GM18909 (cell line): Measurements from ENCODE around the gene DDC.
"Not testable (repeated sequence)": the region's sequence is repeated elsewhere in the genome, so short reads cannot be mapped to it uniquely, and the experiment has no call there.

ENCODE experiments used
- ATAC-seq: cut with Tn5 transposase; IDR thresholded peaks from one replicate; pipeline ENCODE4 v1.9.1; 2021; ENCODE audit warnings: mild to moderate bottlenecking; ENCODE audit not compliant: unreplicated experiment, poor library complexity

DDC gene

DNA sequence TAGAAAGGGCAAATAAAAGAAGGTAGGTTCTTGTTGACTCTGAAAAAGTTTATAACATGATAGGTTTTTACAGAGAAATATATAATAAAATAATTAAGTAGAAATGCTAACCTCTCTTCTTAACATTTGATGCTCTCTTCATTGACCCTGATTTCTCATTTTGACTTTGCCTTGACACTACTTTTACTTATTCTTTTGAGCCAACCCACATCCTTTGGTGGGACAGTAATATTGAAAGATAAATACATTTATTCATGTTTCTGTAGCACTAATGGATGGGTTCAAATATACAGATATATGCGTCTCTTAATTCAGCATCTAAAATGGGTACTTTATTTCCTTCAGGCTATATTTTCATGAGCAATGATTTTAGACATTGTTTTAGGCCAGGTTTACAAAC is 34.4 kb downstream of the DDC start:
- ATAC-seq: no peak

DNA sequence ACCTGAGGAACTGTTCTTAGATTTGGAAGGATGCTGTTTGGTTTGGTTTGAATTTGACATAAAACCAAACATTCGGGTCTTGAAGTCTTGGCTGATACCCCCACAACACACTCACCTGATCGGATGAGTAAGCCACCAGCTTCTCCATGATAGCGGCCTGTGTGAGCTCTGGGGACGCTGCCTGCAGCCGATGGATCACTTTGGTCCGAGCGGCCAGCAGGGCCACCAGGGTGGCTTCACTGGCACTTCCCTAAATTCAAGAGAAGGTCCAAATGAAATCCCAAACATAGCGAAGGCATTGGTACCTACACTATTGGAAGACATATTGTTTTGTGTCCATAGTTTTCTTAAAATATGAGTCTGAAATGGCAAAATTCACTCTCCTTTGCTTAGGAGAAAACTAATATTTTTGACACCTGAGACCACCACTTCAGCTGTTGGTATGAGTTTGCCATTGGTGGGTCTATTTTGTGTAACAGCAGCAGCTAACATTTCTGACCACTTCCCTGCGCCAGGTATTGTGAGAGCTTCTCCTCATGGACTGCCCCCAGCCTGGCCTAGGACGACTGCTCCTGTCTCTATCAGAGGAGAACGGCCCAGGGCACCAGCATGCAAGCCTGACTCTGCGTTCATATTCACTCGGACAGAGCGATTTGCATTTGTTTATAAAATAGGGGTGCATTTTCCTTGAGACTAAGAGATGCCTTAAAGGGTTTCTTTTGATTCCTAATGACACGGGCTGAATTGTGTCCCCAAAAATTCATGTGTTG is 35.9 kb downstream of the DDC start:
- ATAC-seq: no peak

DNA sequence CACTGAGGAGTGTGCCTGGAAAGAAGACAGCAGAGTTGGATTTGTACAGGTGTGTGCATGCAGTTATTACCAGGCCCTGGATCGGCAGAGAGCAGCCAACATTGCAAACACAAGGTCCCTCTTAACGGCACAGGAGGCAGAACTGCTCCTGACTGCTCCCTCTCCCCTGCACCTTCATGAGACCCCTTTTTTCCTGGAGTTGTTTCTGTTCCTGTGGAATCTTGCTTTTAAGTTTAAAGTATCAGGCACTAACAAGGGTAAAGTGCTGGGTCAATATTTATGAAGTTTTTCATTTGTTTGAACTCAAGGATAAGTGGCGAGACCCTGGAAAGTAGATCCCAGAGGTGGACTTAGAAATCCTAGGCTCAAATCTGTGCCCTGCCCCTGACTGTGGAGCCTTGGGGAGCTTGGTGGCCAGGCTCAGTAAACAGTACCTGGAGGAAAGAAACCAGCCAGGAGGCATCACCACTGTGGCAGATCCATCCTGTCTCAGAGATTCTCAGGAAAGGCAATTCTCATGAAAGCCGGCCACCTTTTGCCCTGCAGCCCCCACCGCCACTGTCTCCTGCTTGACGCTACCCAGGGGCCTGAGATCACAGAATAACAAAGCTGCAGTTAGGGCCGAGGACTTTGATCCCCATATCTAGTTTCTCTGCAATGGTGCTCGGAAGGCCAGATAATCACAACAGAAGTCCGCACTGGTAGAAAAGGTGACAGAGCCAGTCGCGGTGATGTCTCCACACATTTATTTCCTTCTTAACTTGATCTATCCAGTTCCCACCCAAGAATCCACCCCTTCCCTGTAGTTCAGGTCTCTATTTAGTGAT is 36.7 kb downstream of the DDC start:
- ATAC-seq: no peak

DNA sequence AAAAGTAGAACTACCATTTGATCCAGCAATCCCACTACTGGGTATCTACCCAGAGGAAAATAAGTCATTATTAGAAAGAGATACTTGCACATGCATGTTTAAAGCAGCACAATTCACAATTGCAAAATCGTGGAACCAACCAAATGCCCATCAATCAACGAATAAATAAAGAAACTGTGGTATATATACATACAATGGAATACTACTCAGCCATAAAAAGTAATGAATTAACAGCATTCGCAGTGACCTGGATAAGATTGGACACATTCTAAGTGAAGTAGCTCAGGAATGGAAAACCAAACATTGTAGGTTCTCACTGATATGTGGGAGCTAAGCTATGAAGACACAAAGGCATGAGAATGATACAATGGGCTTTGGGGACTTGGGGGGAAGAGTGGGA is 45.9 kb downstream of the DDC start:
- ATAC-seq: not testable (repeated sequence)

DNA sequence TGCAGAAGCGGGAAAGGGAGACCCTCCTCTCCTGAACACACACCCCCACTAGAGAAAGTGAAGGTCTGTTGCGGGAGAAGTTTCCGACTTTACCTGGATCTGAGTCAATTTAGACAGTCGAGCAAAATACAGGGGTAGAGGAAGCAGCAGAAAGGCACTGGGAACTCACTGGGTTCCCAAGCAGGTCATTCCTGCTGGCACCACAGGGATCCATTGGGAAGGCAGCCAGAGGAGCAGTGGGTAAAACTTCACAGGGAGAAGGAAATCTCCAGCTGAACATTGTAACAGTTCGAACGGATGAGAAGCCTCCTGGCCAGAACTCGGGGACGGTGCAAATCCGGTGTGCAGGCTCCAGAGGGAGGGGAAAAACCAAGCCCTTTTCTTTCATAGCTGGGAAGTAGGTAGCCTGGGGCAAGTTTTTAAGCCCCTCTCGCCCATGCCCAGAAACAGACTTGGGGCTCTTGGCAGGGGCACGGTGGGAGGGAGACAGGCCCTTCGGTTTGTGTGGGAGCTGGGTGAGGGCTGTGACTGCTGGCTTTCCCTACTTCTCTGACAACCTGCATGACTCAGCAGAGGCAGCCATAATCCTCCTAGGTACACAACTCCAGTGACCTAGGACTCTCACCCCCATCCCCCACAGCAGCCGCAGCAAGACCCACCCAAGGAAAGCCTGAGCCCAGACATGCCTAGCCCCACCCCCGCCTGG is 51.9 kb downstream of the DDC start:
- no peak for ATAC-seq

DNA sequence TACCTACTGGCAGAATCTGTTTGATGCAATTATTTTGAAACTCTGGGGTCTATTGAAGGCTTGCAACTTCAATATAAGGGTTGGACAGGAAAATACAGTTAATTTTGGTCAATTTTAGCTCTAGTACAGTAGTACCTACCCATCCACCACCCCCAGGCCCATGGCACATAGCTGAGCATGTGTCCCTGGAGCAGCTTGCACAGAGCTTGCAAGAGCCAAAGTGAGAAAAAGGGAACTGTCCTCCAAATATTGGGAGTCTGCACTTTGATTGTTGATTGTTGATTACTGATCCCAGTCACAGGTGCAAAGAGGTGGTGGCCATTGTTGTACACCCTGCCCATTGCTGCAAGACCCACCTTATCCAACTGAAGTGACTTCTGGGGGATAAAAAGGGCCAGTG is 52.8 kb downstream of the DDC start:
- ATAC-seq: no peak

DNA sequence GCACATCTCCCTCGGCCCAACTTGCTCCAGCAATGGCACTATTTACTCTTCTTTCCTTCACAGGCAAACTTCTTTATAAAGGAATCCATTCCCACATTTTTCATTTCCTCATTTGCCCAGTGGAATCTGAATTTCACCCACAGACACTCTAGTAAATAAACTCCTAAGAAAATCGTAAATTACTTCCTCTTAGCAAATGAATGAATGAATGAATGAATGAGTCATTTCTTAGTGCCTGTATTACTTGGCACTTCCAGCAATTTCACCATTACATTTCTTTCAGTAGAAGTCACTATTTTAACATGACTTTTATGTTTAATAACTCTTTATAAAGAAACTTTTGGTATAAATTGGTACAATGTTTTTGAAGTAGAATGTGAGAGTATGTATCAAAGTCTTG is 55.7 kb downstream of the DDC start:
- ATAC-seq: no peak

DNA sequence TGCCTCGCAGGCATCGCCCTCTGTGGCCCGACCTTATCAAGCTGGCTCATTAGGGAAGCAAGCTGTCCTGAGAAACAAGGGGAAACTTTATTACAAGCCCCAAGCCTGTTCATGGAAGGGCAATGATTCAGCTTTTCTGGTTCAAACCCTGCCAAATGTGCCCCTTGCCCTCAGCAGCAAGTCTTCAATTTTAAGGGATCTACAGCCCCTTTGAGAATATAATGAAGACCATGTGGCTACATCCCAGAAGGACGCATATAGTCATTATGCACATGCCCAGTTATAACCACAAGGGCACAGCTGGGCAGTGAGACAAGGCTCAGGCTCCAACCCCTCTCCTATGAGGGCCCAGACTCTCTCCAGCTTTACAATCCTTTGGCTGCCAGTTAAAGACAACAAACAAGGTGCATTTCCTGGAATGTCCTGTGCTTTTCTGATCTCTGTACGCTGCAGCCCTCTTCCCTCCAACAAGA is 56.7 kb downstream of the DDC start:
- no peak for ATAC-seq

DNA sequence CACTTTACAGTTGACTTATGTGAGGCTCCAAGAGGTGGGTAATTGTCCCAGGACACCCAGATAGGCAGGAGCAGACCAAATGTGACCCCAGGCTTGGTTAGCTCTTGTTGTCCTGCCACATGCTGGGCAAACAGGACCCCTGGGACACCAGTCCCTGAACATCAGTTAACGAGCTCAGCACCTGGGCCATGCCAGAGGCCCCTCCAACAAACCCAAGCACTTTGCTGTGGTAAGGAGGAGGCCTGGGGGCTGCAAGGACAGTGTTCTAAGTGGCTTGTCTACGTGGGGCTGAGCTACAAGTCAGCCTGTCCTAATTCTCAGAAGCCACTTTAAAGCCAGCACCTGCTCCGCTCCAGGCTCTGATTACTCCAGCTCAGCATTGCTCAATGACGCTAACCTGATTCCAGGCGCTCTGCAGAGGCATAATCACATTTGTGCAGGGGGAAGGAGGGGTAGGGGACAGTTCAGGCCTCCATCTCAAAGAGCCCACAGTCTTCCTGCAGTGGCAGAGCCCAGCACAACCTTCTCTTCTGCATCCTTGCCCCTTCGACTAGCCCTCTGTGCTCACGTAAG is 57.2 kb downstream of the DDC start:
- ATAC-seq: no peak

DNA sequence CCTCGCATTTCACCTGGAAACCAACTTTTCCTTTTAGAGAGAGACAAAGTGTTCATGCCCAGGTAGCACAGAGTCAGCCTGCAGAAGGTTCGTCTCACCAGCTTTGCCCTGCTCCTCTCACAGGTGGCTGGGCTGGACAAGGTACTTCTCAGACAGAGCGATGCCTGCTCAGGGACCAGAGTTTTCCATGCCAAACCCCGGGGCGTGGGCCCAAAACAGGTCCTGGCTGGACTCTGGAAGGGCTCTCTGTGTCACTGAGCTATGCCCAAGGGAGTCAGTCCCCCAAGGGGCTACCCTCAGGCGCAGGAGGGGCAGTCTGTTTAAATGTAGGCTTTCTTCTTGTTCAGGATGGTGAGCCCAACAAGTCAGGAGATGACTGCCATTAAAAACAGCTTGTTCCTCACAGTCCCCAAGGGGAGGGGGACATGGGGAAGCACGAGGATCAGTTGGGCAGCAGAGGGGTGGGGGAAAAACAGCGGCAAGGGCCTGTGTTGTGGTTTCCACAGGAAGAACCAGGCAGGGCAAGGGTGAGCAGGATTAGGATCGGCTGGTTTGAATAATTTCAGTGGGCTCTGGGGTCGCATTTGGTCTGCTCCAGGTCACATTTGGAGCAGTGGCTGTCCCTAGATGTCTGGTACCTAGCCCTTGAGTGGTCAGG is 59.5 kb downstream of the DDC start:
- ATAC-seq: no peak

DNA sequence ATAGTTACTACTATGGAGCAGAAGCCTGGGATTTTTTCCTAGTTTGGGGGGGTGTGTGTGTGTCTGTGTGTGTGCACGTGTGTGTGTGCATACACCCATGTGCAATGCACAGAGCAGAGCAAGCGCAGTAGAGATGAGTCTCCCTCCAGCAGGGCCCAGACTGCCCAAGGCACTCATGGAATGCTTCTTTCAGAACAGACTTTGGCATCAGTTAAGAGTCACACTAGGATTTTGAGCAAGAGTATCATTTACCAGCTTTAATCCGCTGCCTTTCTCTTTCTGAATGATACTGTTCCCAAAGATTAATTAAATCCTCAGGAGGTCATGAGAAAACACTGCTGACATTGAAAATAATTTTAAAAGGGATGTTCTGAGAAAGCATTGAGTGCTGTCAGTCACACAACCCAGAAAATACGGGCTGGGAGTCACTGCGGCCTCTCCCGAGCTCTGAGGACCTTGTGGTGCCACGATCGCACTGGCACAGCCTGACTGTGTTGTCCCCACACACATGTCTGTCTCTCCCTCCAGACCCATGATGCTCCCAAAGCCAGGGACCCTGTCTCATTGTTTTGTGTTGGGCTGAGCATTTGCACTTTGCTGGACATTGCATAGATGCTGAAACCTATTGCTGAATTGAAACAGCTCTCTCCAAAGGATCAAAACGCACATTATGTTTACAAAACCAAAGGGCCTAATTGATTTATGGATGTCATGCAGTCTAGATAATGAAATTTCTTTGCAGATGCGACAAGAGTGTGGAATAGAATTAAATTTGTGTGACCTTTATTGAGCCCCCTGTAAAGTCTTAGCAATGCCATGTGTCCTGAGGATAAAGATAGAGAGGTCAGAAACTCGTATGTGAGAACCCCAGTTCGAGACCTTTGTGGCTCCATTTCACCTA is 60.3 kb downstream of the DDC start:
- ATAC-seq: no peak

DNA sequence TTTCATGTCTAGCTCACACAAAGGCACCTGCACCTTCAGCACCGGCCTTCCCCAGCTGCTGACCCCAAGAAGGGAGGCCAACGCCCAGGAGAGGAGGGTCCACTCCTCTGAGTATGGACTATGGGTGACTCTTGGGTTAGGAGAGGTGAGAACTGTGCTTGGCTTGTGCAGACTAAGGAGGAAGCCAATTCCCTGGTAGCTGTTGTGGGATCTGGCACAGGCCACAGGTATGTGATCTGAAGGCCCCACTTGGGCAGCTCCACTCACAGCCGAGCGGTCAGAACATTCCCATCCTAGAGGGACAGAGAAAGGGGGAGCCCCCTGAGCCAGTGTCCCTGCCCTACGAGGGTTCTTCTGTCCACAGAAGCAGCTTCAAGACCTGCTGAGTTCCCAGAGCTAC is 62.3 kb downstream of the DDC start:
- ATAC-seq: no peak

DNA sequence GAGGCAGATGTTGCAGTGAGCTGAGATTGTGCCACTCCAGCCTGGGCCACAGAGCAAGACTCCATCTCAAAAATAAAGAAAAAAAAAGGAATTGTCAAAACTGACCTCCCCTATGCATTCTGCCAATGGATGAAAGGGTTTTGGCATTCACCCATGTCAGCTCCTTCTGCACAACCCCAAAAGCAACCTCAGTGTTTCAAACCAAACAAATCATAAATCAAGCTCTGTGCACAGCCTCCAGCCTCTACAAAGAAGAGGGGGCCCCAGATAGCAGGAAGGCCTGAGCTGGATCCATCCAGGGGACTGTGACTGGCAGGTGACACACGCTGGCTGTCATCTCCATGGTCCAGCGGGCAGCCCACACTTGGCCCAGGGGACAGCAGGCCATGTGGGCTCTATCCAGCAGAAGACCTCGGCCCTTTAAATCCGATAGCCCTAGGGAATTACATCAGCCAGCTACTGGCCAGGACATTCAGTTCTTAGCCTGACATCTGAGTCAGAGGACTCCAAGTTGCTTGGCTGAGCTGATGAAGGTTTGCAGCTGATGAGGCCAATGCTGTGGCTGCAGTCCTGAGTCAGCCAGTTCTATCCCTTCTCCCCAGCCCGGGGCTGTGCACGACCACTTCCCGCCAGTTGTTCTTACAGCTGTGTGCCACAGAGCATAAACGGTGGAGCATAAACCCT is 63.1 kb downstream of the DDC start:
- ATAC-seq: no peak

DNA sequence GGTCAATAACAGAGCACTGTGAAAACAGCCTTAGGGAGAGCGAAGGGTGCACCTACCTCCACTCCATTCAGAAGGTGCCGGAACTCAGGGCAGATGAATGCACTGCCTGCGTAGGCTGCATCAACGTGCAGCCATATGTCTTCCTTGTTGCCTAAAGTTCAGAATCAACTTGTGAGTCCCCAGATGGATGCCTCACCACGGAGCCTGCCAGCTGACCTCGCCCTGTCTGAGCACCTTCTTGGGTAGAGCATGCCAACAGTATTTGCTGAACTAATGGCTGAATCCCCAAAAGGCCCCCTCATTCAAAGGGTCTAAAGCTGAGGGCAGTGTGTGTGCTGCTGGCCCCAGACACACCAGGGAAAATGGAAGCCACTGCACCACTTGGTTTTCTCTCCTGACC is 66.1 kb downstream of the DDC start:
- ATAC-seq: no peak

DNA sequence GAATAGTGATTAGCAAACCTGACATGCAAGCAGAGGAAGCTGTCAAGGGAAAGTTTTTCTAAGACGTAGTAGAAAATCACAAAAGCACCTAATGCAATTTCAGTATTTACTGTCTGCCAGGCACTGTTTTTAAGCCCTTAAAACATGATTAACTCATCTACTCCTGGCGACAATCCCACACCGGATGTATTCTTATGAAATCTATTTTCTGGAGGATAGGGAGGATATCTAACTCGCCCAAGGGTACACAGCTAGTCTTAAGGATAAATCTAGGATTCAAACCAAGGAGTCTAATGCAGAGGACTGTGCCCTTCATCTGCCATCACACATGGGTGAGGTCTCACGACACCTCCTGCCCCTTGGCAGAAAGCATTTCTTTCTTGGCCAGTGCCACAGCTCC is 67.2 kb downstream of the DDC start:
- ATAC-seq: no peak

DNA sequence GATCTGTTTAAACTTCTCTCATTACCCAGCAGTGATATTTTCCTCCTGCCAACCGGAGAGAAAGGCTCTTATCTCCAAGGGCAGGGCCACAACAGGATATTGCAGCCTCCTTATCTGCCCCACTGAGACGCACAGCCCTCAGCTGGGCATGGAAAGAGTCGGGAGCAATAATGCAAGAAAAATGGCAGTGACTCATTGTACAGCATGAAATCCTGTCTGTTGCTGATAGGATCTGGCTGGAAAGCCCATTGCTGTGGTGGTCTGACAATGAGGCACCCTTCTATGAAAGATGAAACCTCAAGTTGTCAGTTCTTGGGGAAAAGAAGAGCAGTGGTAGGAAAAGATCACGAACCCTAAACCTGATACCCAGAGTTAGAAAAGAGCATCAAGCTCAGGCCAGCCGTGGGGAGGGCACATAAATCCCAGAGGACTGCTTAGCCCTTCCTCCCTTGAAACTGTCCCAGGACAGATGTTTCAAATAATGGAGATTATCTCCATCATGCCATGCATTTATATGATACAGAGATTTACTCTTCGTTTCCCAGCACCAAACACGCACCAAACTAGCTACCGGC is 68.0 kb downstream of the DDC start:
- no peak for ATAC-seq

DNA sequence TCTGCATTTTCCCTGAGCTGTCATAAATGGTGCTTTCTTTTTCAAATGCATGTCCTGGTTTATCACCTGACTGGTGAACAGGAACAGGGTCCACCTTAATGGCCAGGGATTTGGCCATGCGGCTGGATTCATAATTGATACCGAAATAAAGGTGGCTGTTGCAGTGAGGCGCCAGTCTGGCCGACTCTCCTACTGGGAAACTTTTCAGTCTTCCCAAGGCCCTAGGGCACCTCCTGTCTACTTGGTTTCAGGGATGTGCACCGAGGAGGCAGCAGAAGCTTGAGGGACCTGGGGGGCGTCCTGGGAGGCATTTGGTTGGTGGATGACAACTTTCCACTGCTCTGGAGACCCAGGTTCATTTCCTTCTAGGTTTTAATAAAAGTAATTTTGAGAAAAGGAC is 68.6 kb downstream of the DDC start:
- no peak for ATAC-seq

DNA sequence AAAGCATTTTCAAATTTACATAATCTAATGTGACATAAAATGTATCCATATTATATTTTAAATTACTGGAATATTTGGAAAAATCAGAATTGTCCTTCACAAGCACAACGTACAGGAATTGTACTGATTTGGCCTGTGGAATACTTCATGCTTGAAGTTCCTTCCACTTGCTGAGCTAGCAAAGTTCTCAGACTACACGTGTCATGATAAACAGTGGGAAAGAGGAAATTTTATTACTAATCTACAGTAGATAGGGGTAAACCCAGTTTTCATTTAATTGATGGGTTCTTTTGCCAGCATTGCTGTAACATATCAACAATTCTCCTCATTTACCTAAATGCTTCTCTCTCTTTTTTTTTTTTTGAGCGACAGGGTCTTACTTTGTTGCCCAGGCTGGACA is 69.5 kb downstream of the DDC start:
- ATAC-seq: no peak
